DMS53 treated with DMSO at 0.1 percent for 48 hours (cell line): ENCODE data around the gene OMP.

Experiments used
- DNase-seq: peaks from one replicate; lab custom pipeline; 2025; ENCODE audit not compliant: unreplicated experiment; lab: John Stamatoyannopoulos, UW

The OMP gene

GRCh38 chr11:77101043-77101537 is 1.6 kb upstream of the OMP start:
- peak; percentile 53 for DNase-seq

GRCh38 chr11:77103319-77103718 is 679 bp downstream of the OMP start:
- no peak for DNase-seq

GRCh38 chr11:77104727-77105126 is 2.1 kb downstream of the OMP start:
- DNase-seq = no peak

GRCh38 chr11:77106321-77106720 is 3.7 kb downstream of the OMP start:
- no peak for DNase-seq

GRCh38 chr11:77106759-77107158 is 4.1 kb downstream of the OMP start:
- no peak for DNase-seq

- DNase-seq = no peak
These were observed 5.3 kb downstream of the OMP start for GRCh38 chr11:77107950-77108349.

- DNase-seq = no peak
These were observed 5.8 kb downstream of the OMP start for GRCh38 chr11:77108436-77108835.

- DNase-seq = no peak
These were observed 6.8 kb downstream of the OMP start for GRCh38 chr11:77109236-77110019.

GRCh38 chr11:77110836-77111235 is 8.2 kb downstream of the OMP start:
- DNase-seq = no peak

GRCh38 chr11:77111277-77111676 is 8.6 kb downstream of the OMP start:
- DNase-seq = no peak

GRCh38 chr11:77111946-77112345 is 9.3 kb downstream of the OMP start:
- no peak for DNase-seq

- no peak for DNase-seq
These were observed 10.2 kb downstream of the OMP start for GRCh38 chr11:77112641-77113381.

- DNase-seq = no peak
These were observed 10.9 kb downstream of the OMP start for GRCh38 chr11:77113382-77114088.

- DNase-seq = no peak
These were observed 11.4 kb downstream of the OMP start for GRCh38 chr11:77114089-77114463.

- no peak for DNase-seq
These were observed 12.6 kb downstream of the OMP start for GRCh38 chr11:77115181-77115611.

- no peak for DNase-seq
These were observed 13.3 kb downstream of the OMP start for GRCh38 chr11:77115956-77116355.

- no peak for DNase-seq
These were observed 14.9 kb downstream of the OMP start for GRCh38 chr11:77117492-77117891.

- DNase-seq = no peak
These were observed 15.4 kb downstream of the OMP start for GRCh38 chr11:77118086-77118485.

GRCh38 chr11:77118971-77119370 is 16.3 kb downstream of the OMP start:
- no peak for DNase-seq

- DNase-seq = no peak
These were observed 16.9 kb downstream of the OMP start for GRCh38 chr11:77119531-77119936.

- no peak for DNase-seq
These were observed 17.9 kb downstream of the OMP start for GRCh38 chr11:77120571-77120970.
